ENCODE measurements around the gene FOXC1. TPM values are rescaled to one million over a fixed set of nuclear protein-coding genes. Genes with fewer than 3 reads are reported as not detected.

The FOXC1 gene
- total and polyA plus RNA-seq, 2 experiments from 2014 or later, result 0.10 to 0.13 TPM

- Histone ChIP-seq H3F3A (replicated peaks; ENCODE audit: low read depth) (peaks cover 7% of the 10 kb centered on the region; the same call in 1 of the 2 replicates), H3K27ac (ENCODE audit: low read depth) (no peak overlapping the region), H3K4me2 (peak overlapping the region; percentile 83), H3K36me3 (ENCODE audit: insufficient read depth) (no peaks in the 10 kb centered on the region), H3K4me3 (peak overlapping the region; percentile 53), H3K27me3 (ENCODE audit: insufficient read depth) (peaks cover 92% of the 10 kb centered on the region), H3K4me1 (ENCODE audit: insufficient read depth) (peaks cover 26% of the 10 kb centered on the region), H4K20me1 (replicated peaks; ENCODE audit: insufficient read depth) (peaks cover 4% of the 10 kb centered on the region; the same call in 1 of the 2 replicates), H3K79me2 (replicated peaks; ENCODE audit: insufficient read depth) (no peaks in the 10 kb centered on the region), H3K9me2 (ENCODE audit: insufficient read depth) (no peaks in the 10 kb centered on the region), H2AFZ (no peak overlapping the region)
- DNase-seq (ENCODE audit: low spot score) (peak; percentile 43), ATAC-seq (peak; percentile 1)
- TF ChIP-seq ZNF114 (CRISPR knock-in tag; IDR thresholded peaks at IDR 0.05), result no peak
- TF ChIP-seq NANOG (IDR thresholded peaks at IDR 0.05; ENCODE audit: borderline replicate concordance), result no peak
- peak; percentile 48 for TF ChIP-seq EZH2 (IDR thresholded peaks at IDR 0.05; ENCODE audit: low read depth, unreplicated experiment)
- Mint-ChIP-seq H3K4me3 (peak overlapping the region; percentile 64), H3K27ac (no peak overlapping the region), H3K4me1 (peaks cover 37% of the 10 kb centered on the region), H3K27me3 (ENCODE audit: insufficient read depth, low read depth, poor library complexity) (peaks cover 82% of the 10 kb centered on the region), H3K36me3 (ENCODE audit: low read depth) (no peaks in the 10 kb centered on the region; the same call in 2 of the 3 replicates), H3K9me3 (peaks cover 2% of the 10 kb centered on the region; the same call in 1 of the 3 replicates)
Observed at GRCh38 chr6:1605893-1606779, 3.6 kb upstream of the FOXC1 start.

- H3K4me2 ChIP-seq, result peak overlapping the region; percentile 83
- H3K4me1 ChIP-seq (ENCODE audit: insufficient read depth), result peaks cover 29% of the 10 kb centered on the region
- peaks cover 4% of the 10 kb centered on the region; the same call in 2 of the 3 replicates for H3K9me3 Mint-ChIP-seq
- TF ChIP-seq ZNF331 (CRISPR knock-in tag; IDR thresholded peaks at IDR 0.05; ENCODE audit: low read depth), result no peak
- TF ChIP-seq EZH2phosphoT487 (IDR thresholded peaks at IDR 0.05; ENCODE audit: unreplicated experiment), result no peak
- TF ChIP-seq ZNF462 (CRISPR knock-in tag; IDR thresholded peaks at IDR 0.05), result no peak
- TF ChIP-seq NANOG (IDR thresholded peaks at IDR 0.05; ENCODE audit: borderline replicate concordance), result no peak
- no peak for TF ChIP-seq REST (IDR thresholded peaks at IDR 0.05; ENCODE audit: unreplicated experiment)
- TF ChIP-seq STAT1 (IDR thresholded peaks at IDR 0.05; ENCODE audit: unreplicated experiment), result no peak
- peak; percentile 95 for TF ChIP-seq CREB1 (CRISPR knock-in tag; IDR thresholded peaks at IDR 0.05; ENCODE audit: low read depth)
- H3K36me3 ChIP-seq (ENCODE audit: insufficient read depth), result no peaks in the 10 kb centered on the region
- H2AFZ ChIP-seq, result no peak overlapping the region
- peak overlapping the region; percentile 53 for H3K4me3 ChIP-seq
- H3K9me2 ChIP-seq (ENCODE audit: insufficient read depth), result no peaks in the 10 kb centered on the region
- H3K27ac Mint-ChIP-seq, result no peak overlapping the region
- no peak overlapping the region; the same call in 1 of the 2 replicates for H3K27ac ChIP-seq (ENCODE audit: low read depth)
- H3K27me3 Mint-ChIP-seq (ENCODE audit: insufficient read depth, low read depth, poor library complexity), result peaks cover 79% of the 10 kb centered on the region
- peak; percentile 92 for DNase-seq (ENCODE audit: low spot score)
- H4K20me1 ChIP-seq (replicated peaks; ENCODE audit: insufficient read depth), result peaks cover 4% of the 10 kb centered on the region; the same call in 1 of the 2 replicates
- peak overlapping the region; percentile 64 for H3K4me3 Mint-ChIP-seq
- no peaks in the 10 kb centered on the region; the same call in 2 of the 3 replicates for H3K36me3 Mint-ChIP-seq (ENCODE audit: low read depth)
- H3F3A ChIP-seq (replicated peaks; ENCODE audit: low read depth), result peaks cover 7% of the 10 kb centered on the region; the same call in 1 of the 2 replicates
- H3K27me3 ChIP-seq (ENCODE audit: insufficient read depth), result peaks cover 97% of the 10 kb centered on the region
- H3K4me1 Mint-ChIP-seq, result peaks cover 38% of the 10 kb centered on the region
- H3K79me2 ChIP-seq (replicated peaks; ENCODE audit: insufficient read depth), result no peaks in the 10 kb centered on the region
- peak; percentile 5 for ATAC-seq
Observed at GRCh38 chr6:1606780-1607515, 2.8 kb upstream of the FOXC1 start.
